Upper lobe of left lung (tissue), 6 donors: ENCODE results near the gene MOSPD2. TPM values are rescaled to one million over a fixed set of nuclear protein-coding genes. Genes with fewer than 3 reads are reported as not detected.

Source experiments
- ATAC-seq, 2 donors: fragments of 200-7000 bp; cut with Tn5 transposase; one replicate each; pipeline ENCODE4 v1.9.1; 2022; ENCODE audit warnings: mild to moderate bottlenecking in 2 of 2, moderate library complexity in 2 of 2; ENCODE audit not compliant: low FRiP score in 2 of 2
- DNase-seq, 2 donors: peaks; one replicate each; pipeline ENCODE4 v3.0.0-alpha.2; 2019 to 2020
- H3K27ac ChIP-seq, 4 donors: fragments of 200-600 bp; sonication (generic); one replicate each; pipeline ENCODE4 v1.5.1; 2016 to 2019
- H3K27me3 ChIP-seq, 4 donors: fragments of 200-600 bp; sonication (generic); one replicate each; pipeline ENCODE4 v1.5.1; 2017 to 2019
- H3K36me3 ChIP-seq, 4 donors: fragments of 200-600 bp; sonication (generic); one replicate each; pipeline ENCODE4 v1.5.1; 2016 to 2019
- H3K4me1 ChIP-seq, 4 donors: fragments of 200-600 bp; sonication (generic); one replicate each; pipeline ENCODE4 v1.5.1; 2018 to 2019
- H3K4me3 ChIP-seq, 4 donors: fragments of 200-600 bp; sonication (generic); one replicate each; pipeline ENCODE4 v1.5.1; 2017 to 2019; ENCODE audit warnings: mild to moderate bottlenecking in 2 of 4, moderate library complexity in 1 of 4
- H3K9me3 ChIP-seq, 4 donors: fragments of 200-600 bp; sonication (generic); one replicate each; pipeline ENCODE4 v1.5.1; 2018 to 2019
- EP300 ChIP-seq, 4 donors: sonication (generic); formaldehyde crosslinking; IDR thresholded peaks; one replicate each; pipeline ENCODE4 v1.5.1; 2017; ENCODE audit warnings: antibody characterized with exemption in 4 of 4, control low read depth in 2 of 4
- POLR2A ChIP-seq, 4 donors: fragments of 450-650 bp; IDR thresholded peaks; one replicate each; pipeline ENCODE4 v1.5.1; 2016 to 2017; ENCODE audit warnings: antibody characterized with exemption in 4 of 4, mild to moderate bottlenecking in 2 of 4
- POLR2AphosphoS5 ChIP-seq, 2 donors: sonication (generic); formaldehyde crosslinking; IDR thresholded peaks; one replicate each; pipeline ENCODE4 v1.5.1; 2017; ENCODE audit warnings: antibody characterized with exemption in 2 of 2
- WGBS, 2 donors: methylation state at CpG; one replicate each; pipeline ENCODE4 v1.1.5; 2017 to 2018; 5-methylcytosine and 5-hydroxymethylcytosine counted together
- total RNA-seq, 6 donors: library from RNA; depleted of rRNA in 4 of 6; stranded (reverse); fragments of >200 nt in 4 of 6; gene quantifications; one replicate each; pipeline versions ENCODE4 v1.1.0 to v1.2.1, GENCODE V29; 2016 to 2021
- TF ChIP-seq, protein P1 (sequence below), 6 experiments: fragments of 450-650 bp in 4 of 6; fragments of 200-600 bp in 2 of 6; sonication (generic) in 2 of 6; IDR thresholded peaks; one replicate each; pipeline ENCODE4 v1.5.1; 2016 to 2019; ENCODE audit warnings: antibody characterized with exemption in 6 of 6
- donor health status: DM: no; HTN: no; CAD: no; lungs with moderate emphysema.
- donor health status: DM: no; HTN: yes; CAD: no; lungs with severe emphysema.

Gene MOSPD2
- total RNA-seq, 6 donors from 2014 or later: 12.5 to 39.6 (median 31.1) TPM

DNA sequence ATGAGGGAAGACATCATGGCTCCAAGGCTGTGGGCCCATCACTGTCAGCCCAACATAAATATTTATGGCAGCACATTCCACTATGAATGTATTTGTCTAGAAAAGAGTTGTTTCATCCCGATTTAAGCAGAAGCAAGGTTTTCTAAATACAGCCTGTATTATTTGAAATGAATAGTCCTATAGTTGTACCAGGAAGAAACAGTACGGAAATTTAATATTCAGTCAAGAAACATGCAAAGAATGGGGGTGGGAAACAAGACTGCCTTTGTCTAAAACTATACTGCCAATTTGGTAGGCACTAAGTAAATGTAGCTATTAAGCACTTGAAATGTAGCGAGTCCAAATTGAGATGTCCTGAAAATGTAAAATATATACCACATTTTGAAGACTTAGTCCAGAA, 69.1 kb downstream of the MOSPD2 start:
- H3K36me3 ChIP-seq: no peaks in the 10 kb centered on the region
- 76 to 80% methylated on average over 3 of the region's 3 CpGs for WGBS, 2 donors
- H3K27ac ChIP-seq: no peak overlapping the region
- H3K4me3 ChIP-seq: no peak overlapping the region
- H3K27me3 ChIP-seq: no peaks in the 10 kb centered on the region
- DNase-seq: no peak
- no peak for TF ChIP-seq POLR2AphosphoS5 (IDR thresholded peaks at IDR 0.05)
- TF ChIP-seq POLR2A (IDR thresholded peaks at IDR 0.05): no peak
- TF ChIP-seq, protein P1, sequence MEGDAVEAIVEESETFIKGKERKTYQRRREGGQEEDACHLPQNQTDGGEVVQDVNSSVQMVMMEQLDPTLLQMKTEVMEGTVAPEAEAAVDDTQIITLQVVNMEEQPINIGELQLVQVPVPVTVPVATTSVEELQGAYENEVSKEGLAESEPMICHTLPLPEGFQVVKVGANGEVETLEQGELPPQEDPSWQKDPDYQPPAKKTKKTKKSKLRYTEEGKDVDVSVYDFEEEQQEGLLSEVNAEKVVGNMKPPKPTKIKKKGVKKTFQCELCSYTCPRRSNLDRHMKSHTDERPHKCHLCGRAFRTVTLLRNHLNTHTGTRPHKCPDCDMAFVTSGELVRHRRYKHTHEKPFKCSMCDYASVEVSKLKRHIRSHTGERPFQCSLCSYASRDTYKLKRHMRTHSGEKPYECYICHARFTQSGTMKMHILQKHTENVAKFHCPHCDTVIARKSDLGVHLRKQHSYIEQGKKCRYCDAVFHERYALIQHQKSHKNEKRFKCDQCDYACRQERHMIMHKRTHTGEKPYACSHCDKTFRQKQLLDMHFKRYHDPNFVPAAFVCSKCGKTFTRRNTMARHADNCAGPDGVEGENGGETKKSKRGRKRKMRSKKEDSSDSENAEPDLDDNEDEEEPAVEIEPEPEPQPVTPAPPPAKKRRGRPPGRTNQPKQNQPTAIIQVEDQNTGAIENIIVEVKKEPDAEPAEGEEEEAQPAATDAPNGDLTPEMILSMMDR (IDR thresholded peaks at IDR 0.05): no peak
- no peak for TF ChIP-seq EP300 (IDR thresholded peaks at IDR 0.05)
- no peaks in the 10 kb centered on the region for H3K9me3 ChIP-seq
- no peak for ATAC-seq
- H3K4me1 ChIP-seq: no peaks in the 10 kb centered on the region

DNA sequence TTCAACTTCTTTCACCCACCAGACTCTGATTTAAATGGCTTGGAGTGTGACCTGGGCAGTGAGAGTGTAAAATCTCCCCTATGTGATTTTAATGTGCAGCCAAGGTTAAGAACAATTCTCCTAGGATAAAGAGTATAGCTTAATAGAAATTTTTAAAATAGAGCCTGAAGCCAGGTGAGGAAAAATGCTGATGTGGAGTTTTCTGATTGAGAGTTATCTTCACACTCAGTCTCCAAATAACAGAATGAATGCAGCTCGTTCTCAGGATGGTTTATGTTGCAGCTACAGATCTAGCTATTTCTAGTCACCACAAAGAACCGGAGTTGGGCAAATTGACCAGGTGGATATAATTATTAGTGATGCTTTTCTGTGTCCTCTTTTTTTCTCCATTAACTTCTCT, 70.7 kb downstream of the MOSPD2 start:
- DNase-seq (no peak), ATAC-seq (no peak)
- 38 to 77% methylated on average over 2 of the region's 2 CpGs for WGBS, 2 donors
- no peaks in the 10 kb centered on the region for H3K36me3 ChIP-seq
- TF ChIP-seq POLR2A (IDR thresholded peaks at IDR 0.05) (no peak), POLR2AphosphoS5 (IDR thresholded peaks at IDR 0.05) (no peak), EP300 (IDR thresholded peaks at IDR 0.05) (no peak)
- TF ChIP-seq, protein P1 (IDR thresholded peaks at IDR 0.05): no peak
- no peaks in the 10 kb centered on the region for H3K27me3 ChIP-seq
- no peak overlapping the region for H3K27ac ChIP-seq
- H3K9me3 ChIP-seq: no peaks in the 10 kb centered on the region
- no peaks in the 10 kb centered on the region for H3K4me1 ChIP-seq
- no peak overlapping the region for H3K4me3 ChIP-seq

DNA sequence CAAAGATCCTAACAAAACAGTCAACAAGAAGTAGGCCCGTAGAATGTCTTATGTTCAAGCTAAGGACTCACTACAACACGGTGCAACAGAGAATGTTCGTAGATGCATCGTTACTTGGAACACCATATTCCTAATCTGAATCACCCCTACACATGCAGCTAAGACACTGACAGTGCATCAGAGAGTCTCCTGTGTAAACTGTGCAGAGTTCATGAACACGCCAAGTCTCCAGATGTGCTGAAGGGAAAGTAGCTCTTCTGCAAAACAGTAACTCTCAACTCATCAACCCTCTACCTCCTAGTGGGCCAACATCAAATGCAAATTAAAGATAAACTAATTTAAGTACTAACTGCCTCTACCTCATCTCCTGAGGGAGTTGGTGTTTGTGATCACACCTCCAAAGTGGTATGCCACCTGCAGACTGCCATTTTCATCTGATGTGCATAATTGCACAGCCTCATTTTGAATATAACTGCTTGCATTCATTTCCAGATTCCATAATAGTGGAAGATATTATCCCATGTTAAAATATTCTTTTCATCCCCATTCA, 73.5 kb downstream of the MOSPD2 start:
- H3K9me3 ChIP-seq: no peaks in the 10 kb centered on the region
- ATAC-seq: no peak
- no peaks in the 10 kb centered on the region for H3K36me3 ChIP-seq
- H3K27ac ChIP-seq: no peak overlapping the region
- H3K27me3 ChIP-seq: no peaks in the 10 kb centered on the region
- 93 to 100% methylated on average over 4 to 5 of the region's 5 CpGs for WGBS, 2 donors
- no peak for DNase-seq
- TF ChIP-seq POLR2A (IDR thresholded peaks at IDR 0.05): no peak
- H3K4me1 ChIP-seq: no peaks in the 10 kb centered on the region
- H3K4me3 ChIP-seq: no peak overlapping the region

DNA sequence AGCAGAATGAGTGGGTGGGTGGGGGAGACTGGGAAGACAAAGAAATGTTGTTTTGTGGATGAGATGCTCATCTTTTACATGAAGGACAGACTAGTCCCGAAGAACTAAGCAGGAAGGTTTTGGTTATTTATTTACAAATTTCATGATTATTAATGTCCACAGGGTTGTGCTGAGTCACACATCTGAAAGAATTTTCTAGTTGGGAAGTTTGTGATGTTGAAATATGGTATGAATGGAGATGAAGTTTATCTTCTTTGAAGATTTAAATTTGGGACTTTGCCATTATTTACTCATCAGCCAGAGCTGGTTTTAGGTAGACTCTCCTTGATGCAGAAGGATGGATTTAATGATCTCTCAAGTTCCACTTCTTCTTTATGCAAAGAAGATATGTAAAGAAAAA, 75.5 kb downstream of the MOSPD2 start:
- H3K4me3 ChIP-seq: no peak overlapping the region
- no peaks in the 10 kb centered on the region for H3K27me3 ChIP-seq
- ATAC-seq: no peak
- H3K4me1 ChIP-seq: no peaks in the 10 kb centered on the region
- no peak for DNase-seq
- TF ChIP-seq, protein P1 (IDR thresholded peaks at IDR 0.05): no peak
- no peak for TF ChIP-seq POLR2AphosphoS5 (IDR thresholded peaks at IDR 0.05)
- TF ChIP-seq EP300 (IDR thresholded peaks at IDR 0.05): no peak
- no peak for TF ChIP-seq POLR2A (IDR thresholded peaks at IDR 0.05)
- 35 to 43% methylated on average over 1 of the region's 1 CpG for whole genome bisulfite sequencing, 2 donors
- no peak overlapping the region for H3K27ac ChIP-seq
- H3K36me3 ChIP-seq: no peaks in the 10 kb centered on the region
- no peaks in the 10 kb centered on the region for H3K9me3 ChIP-seq

DNA sequence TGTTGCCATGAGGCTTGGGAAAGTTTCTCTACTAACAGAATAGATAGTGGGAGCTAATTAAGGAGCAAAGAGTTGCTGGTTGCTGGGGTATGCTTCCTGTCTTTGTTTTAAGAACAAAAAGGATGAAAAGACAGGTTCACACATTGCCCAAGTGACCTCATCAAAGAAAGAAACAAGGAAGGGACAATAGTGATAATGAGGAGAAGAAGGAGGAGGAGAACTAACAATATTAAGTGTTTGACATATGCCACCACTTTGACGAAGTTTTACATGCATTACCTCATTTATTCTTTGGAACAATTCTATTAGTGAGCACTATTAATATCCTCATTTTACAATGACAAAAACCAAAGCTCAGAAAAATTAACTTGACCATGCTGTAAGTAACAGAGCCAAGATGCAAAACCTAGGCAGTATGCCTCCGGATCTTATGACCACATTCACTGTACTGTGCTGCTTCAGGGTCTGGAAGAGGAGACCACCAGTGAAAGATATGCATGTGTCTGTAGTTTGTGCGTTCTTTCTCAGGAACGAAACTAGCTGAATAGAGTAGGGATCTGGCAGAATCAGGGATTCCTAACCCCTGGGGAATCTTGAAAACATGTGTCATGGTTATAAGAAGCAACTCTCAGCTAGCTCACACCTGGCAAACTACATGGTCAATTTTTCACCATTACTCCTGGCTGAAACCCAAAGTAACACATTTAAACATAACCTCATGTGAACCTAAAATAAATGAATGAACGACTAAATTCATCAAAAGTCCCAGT, 83.8 kb downstream of the MOSPD2 start:
- H3K4me3 ChIP-seq: no peak overlapping the region
- H3K27me3 ChIP-seq: no peaks in the 10 kb centered on the region
- H3K9me3 ChIP-seq: no peaks in the 10 kb centered on the region
- no peaks in the 10 kb centered on the region for H3K4me1 ChIP-seq
- no peak overlapping the region for H3K27ac ChIP-seq
- H3K36me3 ChIP-seq: no peaks in the 10 kb centered on the region
- DNase-seq (no peak), ATAC-seq (peak in 1 of 2 donors; percentile 26)
- WGBS, 2 donors: 63 to 88% methylated on average over 4 to 5 of the region's 5 CpGs
- TF ChIP-seq POLR2A (IDR thresholded peaks at IDR 0.05): no peak
